ENCODE data around the gene PALLD.

DNA sequence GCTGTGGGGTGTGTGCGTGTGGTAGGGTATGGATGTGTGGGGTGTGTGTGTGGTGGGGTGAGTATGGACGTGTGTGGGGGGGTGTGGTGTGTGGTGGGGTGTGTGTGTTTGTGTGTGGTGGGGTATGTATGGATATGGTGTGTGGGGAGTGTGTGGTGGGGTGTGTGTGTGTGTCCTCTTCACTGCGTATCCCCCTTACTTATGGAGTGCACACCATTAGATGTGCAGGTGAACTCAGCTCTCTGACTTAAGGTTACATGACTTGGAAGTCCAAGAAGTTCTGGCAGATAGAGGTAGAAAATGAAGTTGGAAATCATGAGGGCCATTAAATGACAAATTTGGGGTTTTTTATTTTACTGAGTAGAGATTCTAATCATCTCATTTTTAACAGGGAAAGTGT, 182.5 kb downstream of the PALLD start:
- TF ChIP-seq, protein P1, sequence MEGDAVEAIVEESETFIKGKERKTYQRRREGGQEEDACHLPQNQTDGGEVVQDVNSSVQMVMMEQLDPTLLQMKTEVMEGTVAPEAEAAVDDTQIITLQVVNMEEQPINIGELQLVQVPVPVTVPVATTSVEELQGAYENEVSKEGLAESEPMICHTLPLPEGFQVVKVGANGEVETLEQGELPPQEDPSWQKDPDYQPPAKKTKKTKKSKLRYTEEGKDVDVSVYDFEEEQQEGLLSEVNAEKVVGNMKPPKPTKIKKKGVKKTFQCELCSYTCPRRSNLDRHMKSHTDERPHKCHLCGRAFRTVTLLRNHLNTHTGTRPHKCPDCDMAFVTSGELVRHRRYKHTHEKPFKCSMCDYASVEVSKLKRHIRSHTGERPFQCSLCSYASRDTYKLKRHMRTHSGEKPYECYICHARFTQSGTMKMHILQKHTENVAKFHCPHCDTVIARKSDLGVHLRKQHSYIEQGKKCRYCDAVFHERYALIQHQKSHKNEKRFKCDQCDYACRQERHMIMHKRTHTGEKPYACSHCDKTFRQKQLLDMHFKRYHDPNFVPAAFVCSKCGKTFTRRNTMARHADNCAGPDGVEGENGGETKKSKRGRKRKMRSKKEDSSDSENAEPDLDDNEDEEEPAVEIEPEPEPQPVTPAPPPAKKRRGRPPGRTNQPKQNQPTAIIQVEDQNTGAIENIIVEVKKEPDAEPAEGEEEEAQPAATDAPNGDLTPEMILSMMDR (IDR thresholded peaks at IDR 0.05): no peak
- TF ChIP-seq EZH2phosphoT487 (IDR thresholded peaks at IDR 0.05): no peak
- no peak for TF ChIP-seq EZH2 (IDR thresholded peaks at IDR 0.05)
